HepG2 (cell line): ENCODE results near the gene PCP4. TPM values are rescaled to one million over a fixed set of nuclear protein-coding genes. Genes with fewer than 3 reads are reported as not detected.

Experiments used
- ATAC-seq: fragments of 200-7000 bp; cut with Tn5 transposase; 3 replicates; pipeline ENCODE4 v1.9.1; 2020; ENCODE audit warnings: mild to moderate bottlenecking, moderate library complexity
- BruUV-seq: library from RNA; stranded (reverse); fragments of 400-500 nt; replicated peaks from 2 replicates; lab custom pipeline; 2021; lab: Mats Ljungman, UMichigan
- CTCF ChIA-PET: fragments of 300-600 bp; formaldehyde crosslinking; extraction: SDS; loops from one replicate; lab custom pipeline; 2021; ENCODE audit warnings: low total read pairs, inconsistent platforms, low intra/inter-chr PET ratio; lab: Yijun Ruan, JAX
- POLR2A ChIA-PET: fragments of 350-600 bp; sonication (Branson Sonifier 250); formaldehyde crosslinking; loops from one replicate; lab custom pipeline; 2020; ENCODE audit warnings: antibody characterized with exemption, inconsistent platforms; lab: Yijun Ruan, JAX
- DNase-seq: peaks from one replicate; pipeline ENCODE4 v3.0.0-alpha.2; 2015; ENCODE audit warnings: low spot score
- FAIRE-seq: peaks from 3 replicates; lab custom pipeline; 2011; peaks lifted over from hg19 to GRCh38; lab: Jason Lieb, UNC
- H2AFZ ChIP-seq: one replicate; pipeline ENCODE4 v1.6.1; 2011; ENCODE audit warnings: low read length, inconsistent platforms
- H3K27ac ChIP-seq: fragments of 300-600 bp; 3 replicates; pipeline ENCODE4 v1.8.0; 2011; ENCODE audit warnings: mixed run types, mild to moderate bottlenecking, mixed read lengths, low read length, inconsistent platforms; ENCODE audit not compliant: insufficient read depth; ENCODE audit errors: extremely low read length
- H3K27me3 ChIP-seq, 2 experiments: fragments of 200-600 bp in 1 of 2; 2 replicates in 1 of 2; 3 replicates in 1 of 2; pipeline versions ENCODE4 v1.6.0 to v1.8.0; 2011; ENCODE audit warnings: low read length in 2 of 2, mild to moderate bottlenecking in 2 of 2, moderate library complexity in 2 of 2, inconsistent platforms in 1 of 2; ENCODE audit not compliant: insufficient read depth in 2 of 2, control insufficient read depth in 1 of 2
- H3K36me3 ChIP-seq, 2 experiments: fragments of 200-600 bp in 1 of 2; replicated peaks in 1 of 2; 2 replicates in 1 of 2; 3 replicates in 1 of 2; pipeline versions ENCODE4 v1.5.1 to v1.8.0; 2011; ENCODE audit warnings: low read length in 2 of 2, inconsistent platforms in 1 of 2; ENCODE audit not compliant: insufficient read depth in 2 of 2, control insufficient read depth in 1 of 2
- H3K4me1 ChIP-seq: 2 replicates; pipeline ENCODE4 v1.5.1; 2012; ENCODE audit warnings: low read length, inconsistent platforms; ENCODE audit not compliant: insufficient read depth
- H3K4me2 ChIP-seq: 2 replicates; pipeline ENCODE4 v1.6.0; 2011; ENCODE audit warnings: low read depth, low read length, inconsistent platforms
- H3K4me3 ChIP-seq, 3 experiments: fragments of 200-600 bp in 1 of 3; sonication (generic), shearing (Covaris generic) in 1 of 3; replicated peaks in 1 of 3; 2 replicates each; pipeline ENCODE4 v1.5.1; 2011 to 2016; ENCODE audit warnings: low read length in 3 of 3, inconsistent platforms in 2 of 3, low read depth in 2 of 3, mild to moderate bottlenecking in 2 of 3, control low read depth in 1 of 3, mixed read lengths in 1 of 3; ENCODE audit not compliant: insufficient read depth in 1 of 3
- H3K79me2 ChIP-seq: one replicate; pipeline ENCODE4 v1.6.1; 2011; ENCODE audit warnings: low read length, inconsistent platforms; ENCODE audit not compliant: insufficient read depth
- H3K9ac ChIP-seq: 2 replicates; pipeline ENCODE4 v1.6.0; 2011; ENCODE audit warnings: mild to moderate bottlenecking, low read depth, low read length, inconsistent platforms; ENCODE audit not compliant: insufficient read depth
- H3K9me3 ChIP-seq: 2 replicates; pipeline ENCODE4 v1.5.1; 2012; ENCODE audit warnings: mild to moderate bottlenecking, low read length
- H4K20me1 ChIP-seq: 2 replicates; pipeline ENCODE4 v1.6.0; 2011; ENCODE audit warnings: inconsistent platforms, mild to moderate bottlenecking, low read length, moderate library complexity; ENCODE audit not compliant: insufficient read depth
- ATF5 ChIP-seq: sonication (generic); formaldehyde crosslinking; IDR thresholded peaks from 2 replicates; pipeline ENCODE4 v1.4.0; 2020; ENCODE audit warnings: mild to moderate bottlenecking, low read depth, missing genetic modification reagents
- CBFB ChIP-seq: sonication (generic); formaldehyde crosslinking; IDR thresholded peaks from 2 replicates; pipeline ENCODE4 v1.4.0; 2020; ENCODE audit warnings: missing genetic modification reagents
- XBP1 ChIP-seq: sonication (generic); formaldehyde crosslinking; IDR thresholded peaks from 2 replicates; pipeline ENCODE4 v1.5.0; 2020; ENCODE audit warnings: missing genetic modification reagents
- ZBTB7B ChIP-seq: sonication (generic); formaldehyde crosslinking; IDR thresholded peaks from 2 replicates; pipeline ENCODE4 v1.4.0; 2020; ENCODE audit warnings: missing genetic modification reagents
- ZNF337 ChIP-seq: sonication (generic); formaldehyde crosslinking; IDR thresholded peaks from 2 replicates; pipeline ENCODE4 v1.5.1; 2020; ENCODE audit warnings: missing genetic modification reagents, low read depth, mild to moderate bottlenecking, borderline replicate concordance
- ZNF672 ChIP-seq: sonication (generic); formaldehyde crosslinking; IDR thresholded peaks from 2 replicates; pipeline ENCODE4 v1.8.1; 2022; ENCODE audit warnings: missing genetic modification reagents
- WGBS: methylation state at CpG from one replicate; pipeline ENCODE4 v1.1.6; 2017; ENCODE audit warnings: low lambda C conversion rate; 5-methylcytosine and 5-hydroxymethylcytosine counted together
- in situ Hi-C: cut with HindIII; loops from 2 replicates; pipeline ENCODE4 v1.10.0; 2017; ENCODE audit warnings: low pct_unique_long_range_greater_than_20kb; ENCODE audit not compliant: extremely low pct_ligation_motif_present
- intact Hi-C: fragments of 100-400 bp; cut with micrococcal nuclease; formaldehyde crosslinking; loops from one replicate; pipeline ENCODE4 v1.10.0; 2022; ENCODE audit not compliant: unreplicated experiment
- polyA plus RNA-seq, 8 experiments: library from polyadenylated mRNA; depleted of rRNA in 3 of 8; stranded (reverse) in 7 of 8; unstranded in 1 of 8; fragments of >200 nt; fragmentation: Illumina TruSeq in 4 of 8; extraction: Trizol in 4 of 8; gene quantifications; 2 replicates each; pipeline versions ENCODE4 v1.2.1 to v1.2.3, GENCODE V29; 2011 to 2016; ENCODE audit warnings: low read depth in 4 of 8, missing spikeins in 1 of 8, mixed read lengths in 1 of 8; ENCODE audit not compliant: insufficient read depth in 1 of 8
- total RNA-seq, 5 experiments: library from RNA; depleted of rRNA; stranded (reverse); fragments of >200 nt; fragmentation: Illumina TruSeq; extraction: Trizol; gene quantifications; 2 replicates each; pipeline ENCODE4 v1.2.3, GENCODE V29; 2016; ENCODE audit warnings: low read depth in 1 of 5
- TF ChIP-seq, protein P1 (sequence below): sonication (generic); formaldehyde crosslinking; IDR thresholded peaks from 2 replicates; pipeline ENCODE4 v1.5.1; 2020; ENCODE audit warnings: missing genetic modification reagents, mild to moderate bottlenecking, borderline replicate concordance
- TF ChIP-seq, protein P2 (sequence below): sonication (generic); formaldehyde crosslinking; IDR thresholded peaks from one replicate; pipeline ENCODE4 v1.5.1; 2020; ENCODE audit warnings: mild to moderate bottlenecking, missing genetic modification reagents; ENCODE audit errors: not compliant biosample characterization
- TF ChIP-seq, protein P3 (sequence below): sonication (generic); formaldehyde crosslinking; IDR thresholded peaks from 2 replicates; pipeline ENCODE4 v1.4.0; 2020; ENCODE audit warnings: missing genetic modification reagents, borderline replicate concordance

The PCP4 gene
- total and polyA plus RNA-seq, 2 of the 13 experiments (the other 11 are each of a cell fraction or from before 2014, with no cell fraction given) = not detected

- FAIRE-seq (no peak), ATAC-seq (no peak), DNase-seq (no peak)
- Histone ChIP-seq H3K4me1 (no peaks in the 10 kb centered on the region), H3K79me2 (no peaks in the 10 kb centered on the region), H4K20me1 (no peaks in the 10 kb centered on the region), H3K4me3 (no peak overlapping the region), H3K36me3 (no peaks in the 10 kb centered on the region), H3K27me3 (no peaks in the 10 kb centered on the region), H2AFZ (no peak overlapping the region), H3K9ac (no peak overlapping the region), H3K4me2 (no peak overlapping the region), H3K9me3 (peaks cover 88% of the 10 kb centered on the region), H3K27ac (no peak overlapping the region)
- intact Hi-C loops (no loop called here), in situ Hi-C loops (no loop called here)
- ChIA-PET POLR2A (no interaction called here), CTCF (no interaction called here)
- 64% methylated on average over 8 of the region's 8 CpGs for WGBS
- BruUV-seq = no TSS peak
- TF ChIP-seq ATF5 (CRISPR knock-in tag) (no peak), CBFB (CRISPR knock-in tag) (no peak), ZBTB7B (CRISPR knock-in tag) (no peak), XBP1 (CRISPR knock-in tag) (no peak), ZNF337 (CRISPR knock-in tag) (no peak), ZNF672 (CRISPR knock-in tag) (no peak)
- TF ChIP-seq, protein P1, sequence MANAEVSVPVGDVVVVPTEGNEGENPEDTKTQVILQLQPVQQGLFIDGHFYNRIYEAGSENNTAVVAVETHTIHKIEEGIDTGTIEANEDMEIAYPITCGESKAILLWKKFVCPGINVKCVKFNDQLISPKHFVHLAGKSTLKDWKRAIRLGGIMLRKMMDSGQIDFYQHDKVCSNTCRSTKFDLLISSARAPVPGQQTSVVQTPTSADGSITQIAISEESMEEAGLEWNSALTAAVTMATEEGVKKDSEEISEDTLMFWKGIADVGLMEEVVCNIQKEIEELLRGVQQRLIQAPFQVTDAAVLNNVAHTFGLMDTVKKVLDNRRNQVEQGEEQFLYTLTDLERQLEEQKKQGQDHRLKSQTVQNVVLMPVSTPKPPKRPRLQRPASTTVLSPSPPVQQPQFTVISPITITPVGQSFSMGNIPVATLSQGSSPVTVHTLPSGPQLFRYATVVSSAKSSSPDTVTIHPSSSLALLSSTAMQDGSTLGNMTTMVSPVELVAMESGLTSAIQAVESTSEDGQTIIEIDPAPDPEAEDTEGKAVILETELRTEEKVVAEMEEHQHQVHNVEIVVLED (CRISPR knock-in tag) = no peak
- TF ChIP-seq, protein P2, sequence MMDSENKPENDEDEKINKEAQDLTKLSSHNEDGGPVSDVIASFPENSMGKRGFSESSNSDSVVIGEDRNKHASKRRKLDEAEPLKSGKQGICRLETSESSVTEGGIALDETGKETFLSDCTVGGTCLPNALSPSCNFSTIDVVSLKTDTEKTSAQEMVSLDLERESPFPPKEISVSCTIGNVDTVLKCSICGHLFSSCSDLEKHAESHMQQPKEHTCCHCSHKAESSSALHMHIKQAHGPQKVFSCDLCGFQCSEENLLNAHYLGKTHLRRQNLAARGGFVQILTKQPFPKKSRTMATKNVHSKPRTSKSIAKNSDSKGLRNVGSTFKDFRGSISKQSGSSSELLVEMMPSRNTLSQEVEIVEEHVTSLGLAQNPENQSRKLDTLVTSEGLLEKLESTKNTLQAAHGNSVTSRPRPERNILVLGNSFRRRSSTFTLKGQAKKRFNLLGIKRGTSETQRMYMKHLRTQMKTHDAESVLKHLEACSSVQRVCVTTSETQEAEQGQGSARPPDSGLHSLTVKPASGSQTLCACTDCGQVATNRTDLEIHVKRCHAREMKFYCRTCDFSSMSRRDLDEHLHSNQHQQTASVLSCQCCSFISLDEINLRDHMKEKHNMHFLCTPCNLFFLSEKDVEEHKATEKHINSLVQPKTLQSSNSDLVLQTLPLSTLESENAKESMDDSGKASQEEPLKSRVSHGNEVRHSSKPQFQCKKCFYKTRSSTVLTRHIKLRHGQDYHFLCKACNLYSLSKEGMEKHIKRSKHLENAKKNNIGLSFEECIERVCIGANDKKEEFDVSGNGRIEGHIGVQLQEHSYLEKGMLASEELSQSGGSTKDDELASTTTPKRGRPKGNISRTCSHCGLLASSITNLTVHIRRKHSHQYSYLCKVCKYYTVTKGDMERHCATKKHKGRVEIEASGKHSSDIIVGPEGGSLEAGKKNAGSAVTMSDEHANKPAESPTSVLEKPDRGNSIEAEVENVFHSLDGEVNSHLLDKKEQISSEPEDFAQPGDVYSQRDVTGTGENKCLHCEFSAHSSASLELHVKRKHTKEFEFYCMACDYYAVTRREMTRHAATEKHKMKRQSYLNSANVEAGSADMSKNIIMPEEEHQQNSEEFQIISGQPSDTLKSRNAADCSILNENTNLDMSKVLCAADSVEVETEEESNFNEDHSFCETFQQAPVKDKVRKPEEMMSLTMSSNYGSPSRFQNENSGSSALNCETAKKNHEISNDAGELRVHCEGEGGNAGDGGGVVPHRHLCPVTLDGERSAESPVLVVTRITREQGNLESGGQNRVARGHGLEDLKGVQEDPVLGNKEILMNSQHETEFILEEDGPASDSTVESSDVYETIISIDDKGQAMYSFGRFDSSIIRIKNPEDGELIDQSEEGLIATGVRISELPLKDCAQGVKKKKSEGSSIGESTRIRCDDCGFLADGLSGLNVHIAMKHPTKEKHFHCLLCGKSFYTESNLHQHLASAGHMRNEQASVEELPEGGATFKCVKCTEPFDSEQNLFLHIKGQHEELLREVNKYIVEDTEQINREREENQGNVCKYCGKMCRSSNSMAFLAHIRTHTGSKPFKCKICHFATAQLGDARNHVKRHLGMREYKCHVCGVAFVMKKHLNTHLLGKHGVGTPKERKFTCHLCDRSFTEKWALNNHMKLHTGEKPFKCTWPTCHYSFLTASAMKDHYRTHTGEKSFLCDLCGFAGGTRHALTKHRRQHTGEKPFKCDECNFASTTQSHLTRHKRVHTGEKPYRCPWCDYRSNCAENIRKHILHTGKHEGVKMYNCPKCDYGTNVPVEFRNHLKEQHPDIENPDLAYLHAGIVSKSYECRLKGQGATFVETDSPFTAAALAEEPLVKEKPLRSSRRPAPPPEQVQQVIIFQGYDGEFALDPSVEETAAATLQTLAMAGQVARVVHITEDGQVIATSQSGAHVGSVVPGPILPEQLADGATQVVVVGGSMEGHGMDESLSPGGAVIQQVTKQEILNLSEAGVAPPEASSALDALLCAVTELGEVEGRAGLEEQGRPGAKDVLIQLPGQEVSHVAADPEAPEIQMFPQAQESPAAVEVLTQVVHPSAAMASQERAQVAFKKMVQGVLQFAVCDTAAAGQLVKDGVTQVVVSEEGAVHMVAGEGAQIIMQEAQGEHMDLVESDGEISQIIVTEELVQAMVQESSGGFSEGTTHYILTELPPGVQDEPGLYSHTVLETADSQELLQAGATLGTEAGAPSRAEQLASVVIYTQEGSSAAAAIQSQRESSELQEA = no peak
- TF ChIP-seq, protein P3, sequence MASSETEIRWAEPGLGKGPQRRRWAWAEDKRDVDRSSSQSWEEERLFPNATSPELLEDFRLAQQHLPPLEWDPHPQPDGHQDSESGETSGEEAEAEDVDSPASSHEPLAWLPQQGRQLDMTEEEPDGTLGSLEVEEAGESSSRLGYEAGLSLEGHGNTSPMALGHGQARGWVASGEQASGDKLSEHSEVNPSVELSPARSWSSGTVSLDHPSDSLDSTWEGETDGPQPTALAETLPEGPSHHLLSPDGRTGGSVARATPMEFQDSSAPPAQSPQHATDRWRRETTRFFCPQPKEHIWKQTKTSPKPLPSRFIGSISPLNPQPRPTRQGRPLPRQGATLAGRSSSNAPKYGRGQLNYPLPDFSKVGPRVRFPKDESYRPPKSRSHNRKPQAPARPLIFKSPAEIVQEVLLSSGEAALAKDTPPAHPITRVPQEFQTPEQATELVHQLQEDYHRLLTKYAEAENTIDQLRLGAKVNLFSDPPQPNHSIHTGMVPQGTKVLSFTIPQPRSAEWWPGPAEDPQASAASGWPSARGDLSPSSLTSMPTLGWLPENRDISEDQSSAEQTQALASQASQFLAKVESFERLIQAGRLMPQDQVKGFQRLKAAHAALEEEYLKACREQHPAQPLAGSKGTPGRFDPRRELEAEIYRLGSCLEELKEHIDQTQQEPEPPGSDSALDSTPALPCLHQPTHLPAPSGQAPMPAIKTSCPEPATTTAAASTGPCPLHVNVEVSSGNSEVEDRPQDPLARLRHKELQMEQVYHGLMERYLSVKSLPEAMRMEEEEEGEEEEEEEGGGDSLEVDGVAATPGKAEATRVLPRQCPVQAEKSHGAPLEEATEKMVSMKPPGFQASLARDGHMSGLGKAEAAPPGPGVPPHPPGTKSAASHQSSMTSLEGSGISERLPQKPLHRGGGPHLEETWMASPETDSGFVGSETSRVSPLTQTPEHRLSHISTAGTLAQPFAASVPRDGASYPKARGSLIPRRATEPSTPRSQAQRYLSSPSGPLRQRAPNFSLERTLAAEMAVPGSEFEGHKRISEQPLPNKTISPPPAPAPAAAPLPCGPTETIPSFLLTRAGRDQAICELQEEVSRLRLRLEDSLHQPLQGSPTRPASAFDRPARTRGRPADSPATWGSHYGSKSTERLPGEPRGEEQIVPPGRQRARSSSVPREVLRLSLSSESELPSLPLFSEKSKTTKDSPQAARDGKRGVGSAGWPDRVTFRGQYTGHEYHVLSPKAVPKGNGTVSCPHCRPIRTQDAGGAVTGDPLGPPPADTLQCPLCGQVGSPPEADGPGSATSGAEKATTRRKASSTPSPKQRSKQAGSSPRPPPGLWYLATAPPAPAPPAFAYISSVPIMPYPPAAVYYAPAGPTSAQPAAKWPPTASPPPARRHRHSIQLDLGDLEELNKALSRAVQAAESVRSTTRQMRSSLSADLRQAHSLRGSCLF = no peak
Measured at GRCh38 chr21:39881661-39882060, 14.4 kb downstream of the PCP4 start.
